Esophagus squamous epithelium (tissue), 5 donors: ENCODE measurements around the gene TSPAN9. TPM values are rescaled to one million over a fixed set of nuclear protein-coding genes. Genes with fewer than 3 reads are reported as not detected.

Experiments
- DNase-seq: peaks from one replicate; lab custom pipeline; 2025; lab: John Stamatoyannopoulos, UW
- H3K27ac ChIP-seq, 4 donors: fragments of 200-600 bp; sonication (generic); one replicate each; pipeline ENCODE4 v1.5.1; 2016 to 2019; ENCODE audit warnings: mild to moderate bottlenecking in 1 of 4
- H3K27me3 ChIP-seq, 4 donors: fragments of 200-600 bp; sonication (generic); 1 replicate in 3 of 4; 2 replicates in 1 of 4; pipeline versions ENCODE4 v1.5.1 to v1.6.0; 2017 to 2021; ENCODE audit warnings: antibody characterized with exemption in 1 of 4
- H3K36me3 ChIP-seq, 3 donors: fragments of 200-600 bp; sonication (generic); one replicate each; pipeline ENCODE4 v1.5.1; 2016 to 2019
- H3K4me1 ChIP-seq, 3 donors: fragments of 200-600 bp; sonication (generic); one replicate each; pipeline ENCODE4 v1.5.1; 2017 to 2019
- H3K4me3 ChIP-seq, 4 donors: fragments of 200-600 bp; sonication (generic); 1 replicate in 3 of 4; 2 replicates in 1 of 4; pipeline ENCODE4 v1.5.1; 2016 to 2019; ENCODE audit warnings: mild to moderate bottlenecking in 2 of 4, moderate library complexity in 1 of 4
- H3K9me3 ChIP-seq, 3 donors: fragments of 200-600 bp; sonication (generic); one replicate each; pipeline ENCODE4 v1.5.1; 2016 to 2019
- POLR2A ChIP-seq, 4 donors: fragments of 450-650 bp; IDR thresholded peaks; one replicate each; pipeline ENCODE4 v1.6.1; 2017; ENCODE audit warnings: antibody characterized with exemption in 4 of 4, mild to moderate bottlenecking in 4 of 4, moderate library complexity in 3 of 4
- WGBS, 2 donors: methylation state at CpG; one replicate each; pipeline ENCODE4 v1.1.5; 2018; 5-methylcytosine and 5-hydroxymethylcytosine counted together
- intact Hi-C: fragments of 100-400 bp; cut with DNase I; formaldehyde crosslinking; loops from one replicate; pipeline ENCODE4 v1.15.0; 2022
- total RNA-seq, 4 donors: library from RNA; depleted of rRNA; stranded (reverse); fragments of >200 nt; gene quantifications; one replicate each; pipeline ENCODE4 v1.1.0, GENCODE V29; 2016
- TF ChIP-seq, protein P1 (sequence below), 6 experiments: fragments of 450-650 bp in 4 of 6; fragments of 200-600 bp in 2 of 6; sonication (generic) in 2 of 6; IDR thresholded peaks; one replicate each; pipeline ENCODE4 v1.5.1; 2016 to 2019; ENCODE audit warnings: antibody characterized with exemption in 6 of 6, mild to moderate bottlenecking in 4 of 6, moderate library complexity in 4 of 6
- donor health status: DM: yes; HTN: yes; CAD: no.

The TSPAN9 gene
- total RNA-seq, 4 donors from 2014 or later, result 10.6 to 23.7 (median 17.6) TPM

DNA sequence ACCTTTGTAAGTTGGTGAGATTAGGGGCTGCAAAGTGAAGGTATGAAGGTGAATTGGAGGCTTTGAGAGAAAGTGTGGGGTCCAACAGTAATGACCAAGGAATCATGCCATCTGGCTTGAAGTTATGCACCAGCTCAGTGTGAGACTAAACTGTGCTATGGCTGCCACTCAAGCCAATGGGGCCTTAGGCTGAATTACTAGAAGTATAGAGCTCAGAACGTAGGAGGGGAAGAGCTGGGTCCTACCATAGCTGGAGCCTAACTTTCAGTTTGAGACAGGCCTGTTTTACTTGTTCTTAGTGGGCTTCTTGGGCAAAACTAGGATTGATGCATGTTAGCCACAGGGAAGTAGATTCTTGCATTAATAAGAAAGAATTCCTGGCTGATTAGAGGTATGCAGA is 194.0 kb downstream of the TSPAN9 start:
- TF ChIP-seq, protein P1, sequence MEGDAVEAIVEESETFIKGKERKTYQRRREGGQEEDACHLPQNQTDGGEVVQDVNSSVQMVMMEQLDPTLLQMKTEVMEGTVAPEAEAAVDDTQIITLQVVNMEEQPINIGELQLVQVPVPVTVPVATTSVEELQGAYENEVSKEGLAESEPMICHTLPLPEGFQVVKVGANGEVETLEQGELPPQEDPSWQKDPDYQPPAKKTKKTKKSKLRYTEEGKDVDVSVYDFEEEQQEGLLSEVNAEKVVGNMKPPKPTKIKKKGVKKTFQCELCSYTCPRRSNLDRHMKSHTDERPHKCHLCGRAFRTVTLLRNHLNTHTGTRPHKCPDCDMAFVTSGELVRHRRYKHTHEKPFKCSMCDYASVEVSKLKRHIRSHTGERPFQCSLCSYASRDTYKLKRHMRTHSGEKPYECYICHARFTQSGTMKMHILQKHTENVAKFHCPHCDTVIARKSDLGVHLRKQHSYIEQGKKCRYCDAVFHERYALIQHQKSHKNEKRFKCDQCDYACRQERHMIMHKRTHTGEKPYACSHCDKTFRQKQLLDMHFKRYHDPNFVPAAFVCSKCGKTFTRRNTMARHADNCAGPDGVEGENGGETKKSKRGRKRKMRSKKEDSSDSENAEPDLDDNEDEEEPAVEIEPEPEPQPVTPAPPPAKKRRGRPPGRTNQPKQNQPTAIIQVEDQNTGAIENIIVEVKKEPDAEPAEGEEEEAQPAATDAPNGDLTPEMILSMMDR (IDR thresholded peaks at IDR 0.05), result no peak
- TF ChIP-seq POLR2A (IDR thresholded peaks at IDR 0.05), result no peak
- Histone ChIP-seq H3K9me3 (no peaks in the 10 kb centered on the region), H3K4me1 (peaks cover 4 to 19% (median 10%) of the 10 kb centered on the region in 3 donors), H3K27me3 (no peaks in the 10 kb centered on the region), H3K4me3 (no peak overlapping the region), H3K27ac (no peak overlapping the region), H3K36me3 (peaks cover 0 to 8% (median 0%) of the 10 kb centered on the region in 3 donors)
- no peak for DNase-seq
- WGBS, 2 donors, result 61 to 78% methylated on average over 1 of the region's 1 CpG
- intact Hi-C loops, result loop anchor here (5.0 kb wide), 1 partner anchor 199 kb away; no protein-coding TSS in a partner anchor

DNA sequence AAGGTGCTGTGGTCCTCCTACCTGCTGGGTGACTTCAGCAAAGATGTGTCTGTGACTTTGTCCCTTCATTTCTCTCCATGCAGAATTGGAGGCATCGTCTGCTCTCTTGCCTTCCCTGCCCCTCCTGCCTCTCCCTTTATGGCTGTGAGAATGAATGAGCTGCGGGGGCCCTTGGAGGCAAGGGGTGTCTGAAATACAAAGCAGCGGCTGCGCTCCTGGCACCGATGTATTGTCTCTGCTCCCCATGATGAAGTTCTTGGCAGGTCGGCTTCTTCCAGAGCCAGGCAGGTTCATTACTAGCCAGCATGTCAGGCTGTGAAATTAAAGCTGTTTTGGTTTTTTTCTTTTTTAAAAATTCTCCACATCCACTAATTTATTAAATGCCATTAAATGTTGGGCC is 194.5 kb downstream of the TSPAN9 start:
- Histone ChIP-seq H3K9me3 (no peaks in the 10 kb centered on the region), H3K4me1 (peaks cover 4 to 19% (median 10%) of the 10 kb centered on the region in 3 donors), H3K36me3 (peaks cover 0 to 8% (median 0%) of the 10 kb centered on the region in 3 donors), H3K27ac (no peak overlapping the region), H3K27me3 (no peaks in the 10 kb centered on the region), H3K4me3 (no peak overlapping the region)
- intact Hi-C loops, result loop anchor here (5.0 kb wide), 1 partner anchor 199 kb away; no protein-coding TSS in a partner anchor
- no peak for DNase-seq
- 76 to 85% methylated on average over 6 of the region's 6 CpGs for WGBS, 2 donors
- TF ChIP-seq, protein P1 (IDR thresholded peaks at IDR 0.05), result no peak
- no peak for TF ChIP-seq POLR2A (IDR thresholded peaks at IDR 0.05)

DNA sequence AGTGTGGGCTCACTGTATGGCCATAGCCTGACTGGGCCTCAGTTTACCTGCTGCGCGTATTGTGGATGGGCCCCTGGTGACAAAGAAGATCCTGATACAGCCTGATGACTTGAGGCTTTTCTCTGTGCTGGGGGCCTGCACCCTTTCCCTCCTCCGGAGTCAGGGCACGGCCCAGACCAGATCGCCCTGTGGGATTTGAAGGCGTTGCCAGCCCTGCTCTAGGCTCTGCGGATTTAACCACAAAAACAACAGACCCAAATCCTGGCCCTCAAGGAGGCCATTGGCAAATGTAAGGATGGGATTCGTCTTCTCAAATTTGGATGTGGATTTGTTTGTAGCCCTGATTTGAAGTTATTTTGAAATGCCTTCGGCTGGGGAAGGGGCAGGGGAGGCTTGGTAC is 195.8 kb downstream of the TSPAN9 start:
- WGBS, 2 donors, result 80% methylated on average over 6 to 7 of the region's 9 CpGs
- Histone ChIP-seq H3K4me3 (no peak overlapping the region), H3K27ac (no peak overlapping the region), H3K9me3 (no peaks in the 10 kb centered on the region), H3K27me3 (no peaks in the 10 kb centered on the region), H3K36me3 (peaks cover 0 to 4% (median 0%) of the 10 kb centered on the region in 3 donors), H3K4me1 (peaks cover 4 to 28% (median 10%) of the 10 kb centered on the region in 3 donors)
- TF ChIP-seq POLR2A (IDR thresholded peaks at IDR 0.05), result no peak
- TF ChIP-seq, protein P1 (IDR thresholded peaks at IDR 0.05), result no peak
- intact Hi-C loops, result loop anchor here (5.0 kb wide), 1 partner anchor 201 kb away; no protein-coding TSS in a partner anchor
- DNase-seq, result no peak

DNA sequence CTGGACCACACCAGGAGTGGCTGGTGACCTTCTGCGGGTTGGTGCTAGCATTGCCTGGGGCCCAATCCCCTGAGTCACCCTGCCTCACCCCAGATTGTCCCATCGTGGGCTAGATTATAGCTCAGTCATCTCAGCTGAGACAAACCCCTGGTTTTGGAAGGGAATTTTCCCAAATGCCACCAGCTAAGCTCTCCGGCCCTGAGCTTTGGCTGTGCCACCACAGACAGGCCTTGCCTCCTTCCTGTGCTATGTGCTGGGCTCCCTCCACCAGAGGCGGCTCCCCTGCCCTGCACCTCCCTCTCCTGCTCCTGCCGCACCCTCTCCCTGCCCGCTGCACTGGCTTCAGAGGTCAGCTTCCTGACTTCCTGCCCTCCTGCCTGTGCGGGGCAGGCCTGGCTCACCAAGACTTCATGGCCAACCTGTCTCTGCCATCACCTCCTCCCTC is 196.3 kb downstream of the TSPAN9 start:
- H3K27ac ChIP-seq, result no peak overlapping the region

DNA sequence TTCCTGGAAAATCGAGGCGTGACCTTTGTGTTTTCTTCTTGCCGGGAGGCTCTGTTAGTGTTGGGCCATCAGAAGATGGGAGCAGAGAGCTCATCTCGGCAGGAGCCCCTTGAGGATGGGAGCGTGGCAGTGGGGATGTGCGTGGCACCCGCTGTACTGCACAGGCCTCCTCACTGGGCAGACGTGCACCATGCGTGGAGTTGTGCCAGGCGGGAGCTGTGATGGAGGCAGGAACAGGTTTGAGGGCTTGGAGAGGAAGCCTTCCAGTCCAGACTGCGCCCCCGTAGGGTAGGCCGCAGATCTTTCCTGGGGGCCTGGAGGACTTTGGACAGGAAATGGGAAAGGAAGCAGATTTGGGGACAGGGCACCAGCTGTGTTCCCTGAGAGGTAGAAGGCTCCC is 197.5 kb downstream of the TSPAN9 start:
- TF ChIP-seq, protein P1 (IDR thresholded peaks at IDR 0.05), result no peak
- TF ChIP-seq POLR2A (IDR thresholded peaks at IDR 0.05), result no peak
- WGBS, 2 donors, result 59 to 60% methylated on average over 2 to 6 of the region's 13 CpGs
- no peak for DNase-seq
- no peaks in the 10 kb centered on the region for H3K27me3 ChIP-seq
- intact Hi-C loops, result loop anchor here (5.0 kb wide), 2 partner anchors 137 to 202 kb away; no protein-coding TSS in a partner anchor
- no peak overlapping the region for H3K27ac ChIP-seq
- H3K9me3 ChIP-seq, result no peaks in the 10 kb centered on the region
- H3K4me3 ChIP-seq, result no peak overlapping the region
- H3K4me1 ChIP-seq, result peaks cover 4 to 28% (median 10%) of the 10 kb centered on the region in 3 donors
- H3K36me3 ChIP-seq, result peaks cover 0 to 14% (median 0%) of the 10 kb centered on the region in 3 donors

More for the DNA sequence above, 196.3 kb downstream of the TSPAN9 start:
- H3K9me3 ChIP-seq, result no peaks in the 10 kb centered on the region
- H3K27me3 ChIP-seq, result no peaks in the 10 kb centered on the region
- H3K36me3 ChIP-seq, result peaks cover 0 to 4% (median 0%) of the 10 kb centered on the region in 3 donors
- H3K4me1 ChIP-seq, result peaks cover 4 to 28% (median 10%) of the 10 kb centered on the region in 3 donors
- WGBS, 2 donors, result 75 to 81% methylated on average over 4 of the region's 7 CpGs
- H3K4me3 ChIP-seq, result no peak overlapping the region
- no peak for DNase-seq
- intact Hi-C loops, result loop anchor here (5.0 kb wide), 1 partner anchor 201 kb away; no protein-coding TSS in a partner anchor
- TF ChIP-seq, protein P1 (IDR thresholded peaks at IDR 0.05), result no peak
- TF ChIP-seq POLR2A (IDR thresholded peaks at IDR 0.05), result no peak
